K562 (cell line): ENCODE results near the gene SRBD1. TPM values are rescaled to one million over a fixed set of nuclear protein-coding genes. Genes with fewer than 3 reads are reported as not detected.

Source experiments
- CREB3L1 ChIP-seq: fragments of 450-650 bp; IDR thresholded peaks from 2 replicates; pipeline ENCODE4 v1.6.1; 2014; ENCODE audit warnings: low read depth, mild to moderate bottlenecking, moderate library complexity, borderline replicate concordance
- EP400 ChIP-seq: fragments of 450-650 bp; IDR thresholded peaks from 2 replicates; pipeline ENCODE4 v1.6.1; 2017; ENCODE audit warnings: antibody characterized with exemption, mild to moderate bottlenecking, moderate library complexity
- HCFC1 ChIP-seq: IDR thresholded peaks from 2 replicates; pipeline ENCODE4 v1.6.1; 2012; ENCODE audit warnings: low read depth, low read length, improper control_type of control experiment
- MEIS2 ChIP-seq: fragments of 450-650 bp; IDR thresholded peaks from 2 replicates; pipeline ENCODE4 v1.6.1; 2014; ENCODE audit warnings: mild to moderate bottlenecking; ENCODE audit not compliant: partially characterized antibody
- MYC ChIP-seq, 2 experiments: fragments of 250-450 bp in 1 of 2; sonication (Bioruptor Pico) in 1 of 2; IDR thresholded peaks; 2 replicates each; pipeline versions ENCODE4 v1.5.1 to v1.6.1; 2012 to 2021; ENCODE audit warnings: low read depth in 2 of 2, borderline replicate concordance in 1 of 2, improper control_type of control experiment in 1 of 2, low read length in 1 of 2, mild to moderate bottlenecking in 1 of 2, moderate library complexity in 1 of 2
- NCOA6 ChIP-seq: fragments of 450-650 bp; IDR thresholded peaks from 2 replicates; pipeline ENCODE4 v1.6.1; 2017; ENCODE audit warnings: mild to moderate bottlenecking
- POLR2A ChIP-seq: fragments of 450-650 bp; conservative IDR thresholded peaks from 2 replicates; pipeline ENCODE4 v1.6.1; 2016
- RAD21 ChIP-seq, 2 experiments: fragments of 250-450 bp in 1 of 2; fragments of 450-650 bp in 1 of 2; sonication (Bioruptor Pico) in 1 of 2; formaldehyde crosslinking in 1 of 2; IDR thresholded peaks in 1 of 2; conservative IDR thresholded peaks in 1 of 2; 2 replicates each; pipeline versions ENCODE4 v1.4.0 to v1.8.0; 2020 to 2022; ENCODE audit warnings: mild to moderate bottlenecking in 2 of 2, moderate library complexity in 1 of 2
- THRA ChIP-seq: fragments of 450-650 bp; IDR thresholded peaks from 2 replicates; pipeline ENCODE4 v1.6.1; 2017; ENCODE audit warnings: mild to moderate bottlenecking, moderate library complexity
- TRIM25 ChIP-seq: fragments of 450-650 bp; IDR thresholded peaks from 2 replicates; pipeline ENCODE4 v1.7.0; 2016; ENCODE audit warnings: borderline replicate concordance
- U2AF1 ChIP-seq: fragments of 200-400 bp; formaldehyde crosslinking; optimal IDR thresholded peaks from 2 replicates; pipeline ENCODE3; 2017; ENCODE audit warnings: mild to moderate bottlenecking, low read depth, low read length, moderate library complexity
- VEZF1 ChIP-seq: fragments of 200-800 bp; sonication (Bioruptor generic); IDR thresholded peaks from 2 replicates; pipeline ENCODE4 v1.6.1; 2017; ENCODE audit warnings: missing genetic modification characterization, missing compliant biosample characterization
- ZFP1 ChIP-seq: fragments of 450-650 bp; formaldehyde crosslinking; IDR thresholded peaks from 2 replicates; pipeline ENCODE4 v1.4.0; 2020; ENCODE audit warnings: mild to moderate bottlenecking, mixed read lengths
- ZKSCAN1 ChIP-seq: fragments of 150-350 bp; IDR thresholded peaks from 2 replicates; pipeline ENCODE4 v1.6.1; 2016; ENCODE audit warnings: low read depth, low read length
- ZMIZ1 ChIP-seq, 2 experiments: fragments of 150-350 bp in 1 of 2; IDR thresholded peaks; 2 replicates each; pipeline ENCODE4 v1.6.1; 2012 to 2016; ENCODE audit warnings: low read depth in 2 of 2, low read length in 2 of 2, mild to moderate bottlenecking in 1 of 2, moderate library complexity in 1 of 2
- ZNF384 ChIP-seq: IDR thresholded peaks from 2 replicates; pipeline ENCODE4 v1.6.1; 2012; ENCODE audit warnings: low read depth, low read length, improper control_type of control experiment
- polyA plus RNA-seq, 8 experiments: library from polyadenylated mRNA; depleted of rRNA in 4 of 8; stranded (reverse) in 5 of 8; unstranded in 3 of 8; fragments of >200 nt; fragmentation: Nextera tagmentation in 2 of 8; fragmentation: Illumina TruSeq in 1 of 8; extraction: Ambion mirVana in 2 of 8; extraction: Trizol in 1 of 8; gene quantifications; 2 replicates each; pipeline versions ENCODE4 v1.2.1 to v1.2.3, GENCODE V29; 2011 to 2014; ENCODE audit warnings: inconsistent platforms in 1 of 8, missing spikeins in 1 of 8
- total RNA-seq, 7 experiments: library from RNA; depleted of rRNA in 6 of 7; stranded (reverse); fragments of >200 nt in 6 of 7; fragmentation: Illumina TruSeq in 2 of 7; extraction: Trizol in 2 of 7; gene quantifications; 2 replicates each; pipeline versions ENCODE4 v1.2.1 to v1.2.3, GENCODE V29; 2011 to 2021; ENCODE audit warnings: low replicate concordance in 1 of 7

SRBD1 gene
- total and polyA plus RNA-seq, 9 of the 15 experiments (the other 6 are each of a cell fraction or from before 2014, with no cell fraction given) = 6.9 to 23.2 (median 14.7) TPM

GRCh38 chr2:45611020-45611859 is at the start of gene SRBD1 (continued):
- TF ChIP-seq ZMIZ1 (IDR thresholded peaks at IDR 0.05; ENCODE audit: low read depth in 2 of 2, low read length in 2 of 2) (0 out of 4 replicates have a peak, but pooled peaks of 1 of the 2 experiments have one; percentile 44), MYC (IDR thresholded peaks at IDR 0.05; ENCODE audit: low read depth, low read length) (peak; percentile 83), MYC (CRISPR knock-in tag; IDR thresholded peaks at IDR 0.05; ENCODE audit: borderline replicate concordance, low read depth) (no peak), TRIM25 (no peak), THRA (no peak), VEZF1 (peak; percentile 50; the same call in 1 of the 2 replicates), NCOA6 (no peak), EP400 (peak; percentile 90), ZFP1 (no peak), ZKSCAN1 (no peak), RAD21 (CRISPR knock-in tag; conservative IDR thresholded peaks at IDR 0.05 in 1 of 2, IDR thresholded peaks at IDR 0.05 in 1 of 2) (no peak), HCFC1 (peak; percentile 76), U2AF1 (no peak), ZNF384 (peak; percentile 73), POLR2A (peak; percentile 94), MEIS2 (peak; percentile 87), CREB3L1 (peak; percentile 67; the same call in 1 of the 2 replicates)
